ENCODE data around the gene APOL3. TPM values are rescaled to one million over a fixed set of nuclear protein-coding genes. Genes with fewer than 3 reads are reported as not detected.
"Not testable (repeated sequence)": the region's sequence is repeated elsewhere in the genome, so short reads cannot be mapped to it uniquely, and the experiment has no call there.

APOL3 gene
- total RNA-seq, 2 donors from 2014 or later: 13.8 to 29.5 TPM

- Histone ChIP-seq H3K27ac (no peak overlapping the region), H3K9me3 (no peaks in the 10 kb centered on the region), H3K4me3 (no peak overlapping the region), H3K27me3 (no peaks in the 10 kb centered on the region), H3K36me3 (no peaks in the 10 kb centered on the region), H3K4me1 (no peaks in the 10 kb centered on the region)
- no peak for TF ChIP-seq CTCF (IDR thresholded peaks at IDR 0.05)
- DNase-seq (ENCODE audit: low spot score): no peak
These were observed 35.9 kb downstream of the APOL3 start for GRCh38 chr22:36124666-36125065.

- TF ChIP-seq CTCF (IDR thresholded peaks at IDR 0.05): peak; percentile 93 to 97
- Histone ChIP-seq H3K4me1 (no peaks in the 10 kb centered on the region), H3K4me3 (peak overlapping the region in 1 of 2 donors; percentile 44), H3K27ac (peak overlapping the region; percentile 82 to 87), H3K36me3 (no peaks in the 10 kb centered on the region), H3K9me3 (no peaks in the 10 kb centered on the region), H3K27me3 (no peaks in the 10 kb centered on the region)
- peak; percentile 97 for DNase-seq (ENCODE audit: low spot score)
These were observed 36.6 kb downstream of the APOL3 start for GRCh38 chr22:36123673-36124630.

GRCh38 chr22:36120621-36121351 lies 39.8 kb downstream of the APOL3 start:
- H3K4me3 ChIP-seq, H3K9me3 ChIP-seq: not testable (repeated sequence)

GRCh38 chr22:36117053-36117554 lies 43.5 kb downstream of the APOL3 start:
- H3K36me3 ChIP-seq: no peaks in the 10 kb centered on the region

More at GRCh38 chr22:36120621-36121351, 39.8 kb downstream of the APOL3 start:
- H3K27me3 ChIP-seq; H3K36me3 ChIP-seq; H3K4me1 ChIP-seq; DNase-seq (ENCODE audit: low spot score); H3K27ac ChIP-seq: not testable (repeated sequence)

GRCh38 chr22:36116127-36116526 lies 44.4 kb downstream of the APOL3 start:
- Histone ChIP-seq H3K4me3 (no peak overlapping the region), H3K27ac (no peak overlapping the region), H3K4me1 (no peaks in the 10 kb centered on the region), H3K9me3 (no peaks in the 10 kb centered on the region), H3K36me3 (no peaks in the 10 kb centered on the region), H3K27me3 (no peaks in the 10 kb centered on the region)
- TF ChIP-seq CTCF (IDR thresholded peaks at IDR 0.05): no peak
- no peak for DNase-seq (ENCODE audit: low spot score)

More at GRCh38 chr22:36117053-36117554, 43.5 kb downstream of the APOL3 start:
- Histone ChIP-seq H3K4me1 (no peaks in the 10 kb centered on the region), H3K9me3 (no peaks in the 10 kb centered on the region), H3K4me3 (no peak overlapping the region), H3K27me3 (no peaks in the 10 kb centered on the region), H3K27ac (no peak overlapping the region)
- TF ChIP-seq CTCF (IDR thresholded peaks at IDR 0.05): no peak
- no peak for DNase-seq (ENCODE audit: low spot score)

- no peak for DNase-seq (ENCODE audit: low spot score)
- no peak for TF ChIP-seq CTCF (IDR thresholded peaks at IDR 0.05)
- Histone ChIP-seq H3K27ac (no peak overlapping the region), H3K9me3 (no peaks in the 10 kb centered on the region), H3K36me3 (no peaks in the 10 kb centered on the region), H3K27me3 (no peaks in the 10 kb centered on the region), H3K4me3 (no peak overlapping the region), H3K4me1 (no peaks in the 10 kb centered on the region)
These were observed 47.4 kb downstream of the APOL3 start for GRCh38 chr22:36113121-36113520.
